Psoas muscle (tissue), 8 donors: ENCODE results near the gene ERC2. TPM values are rescaled to one million over a fixed set of nuclear protein-coding genes. Genes with fewer than 3 reads are reported as not detected.

Experiments
- ATAC-seq, 4 donors: fragments of 200-7000 bp; cut with Tn5 transposase; one replicate each; pipeline ENCODE4 v1.9.1; 2020; ENCODE audit warnings: moderate library complexity in 3 of 4, mild to moderate bottlenecking in 2 of 4
- DNase-seq, 2 donors: peaks; one replicate each; pipeline ENCODE4 v3.0.0-alpha.2; 2020
- H3K27ac ChIP-seq: fragments of 200-600 bp; one replicate; pipeline ENCODE4 v1.8.0; 2022
- H3K27me3 ChIP-seq, 3 donors: fragments of 200-600 bp in 1 of 3; one replicate each; pipeline versions ENCODE4 v1.6.1 to v1.8.0; 2013 to 2022; ENCODE audit warnings: low read length in 2 of 3, mild to moderate bottlenecking in 2 of 3, moderate library complexity in 1 of 3; ENCODE audit not compliant: insufficient read depth in 3 of 3
- H3K36me3 ChIP-seq, 2 donors: fragments of 200-600 bp in 1 of 2; one replicate each; pipeline versions ENCODE4 v1.6.1 to v1.8.0; 2013 to 2022; ENCODE audit warnings: low read depth in 1 of 2, mild to moderate bottlenecking in 1 of 2, moderate library complexity in 1 of 2; ENCODE audit not compliant: insufficient read depth in 1 of 2
- H3K4me1 ChIP-seq: fragments of 200-600 bp; one replicate; pipeline ENCODE4 v1.8.0; 2022
- H3K4me3 ChIP-seq: fragments of 200-600 bp; one replicate; pipeline ENCODE4 v1.8.0; 2022; ENCODE audit warnings: mild to moderate bottlenecking
- H3K9me3 ChIP-seq: fragments of 200-600 bp; one replicate; pipeline ENCODE4 v1.8.0; 2022
- WGBS, 3 donors: extraction: QIAGEN DNeasy Blood & Tissue Kit; methylation state at CpG; one replicate each; pipeline versions ENCODE4 v1.1.6 to v1.1.7; 2013; 5-methylcytosine and 5-hydroxymethylcytosine counted together
- intact Hi-C, 2 donors: fragments of 100-400 bp; cut with DNase I; formaldehyde crosslinking; loops; one replicate each; pipeline versions ENCODE4 v1.11.0 to v1.14.2; 2022
- polyA plus RNA-seq, 3 donors: library from polyadenylated mRNA; stranded (reverse); fragments of 200-250 nt; gene quantifications; one replicate each; pipeline ENCODE4 v1.2.3, GENCODE V29; 2013
- total RNA-seq, 4 donors: library from RNA; stranded (reverse); fragmentation: NEBNext Ultra II Directional in 2 of 4; extraction: Animal tissue kit (Norgen Biotek cat#: 25700) in 2 of 4; gene quantifications; one replicate each; pipeline versions ENCODE4 v1.2.1 to v1.2.4, GENCODE V29; 2021 to 2023
- TF ChIP-seq, protein P1 (sequence below): fragments of 200-600 bp; IDR thresholded peaks from one replicate; pipeline ENCODE4 v1.8.0; 2022; ENCODE audit warnings: antibody characterized with exemption
- donor health status: healthy with polysubstance abuse.
- donor health status: DM: no; HTN: no; CAD: no; lungs with moderate emphysema.
- donor health status: Bipolar disorder and iron deficiency.
- donor health status: healthy.
- donor health status: DM: yes; HTN: yes; CAD: no.
- donor health status: DM: no; HTN: no; CAD: no.
- donor health status: DM: no; HTN: no; CAD: no.
- donor health status: DM: yes; HTN: yes; CAD: no.

The ERC2 gene
- total and polyA plus RNA-seq, 7 donors = 0.04 to 0.15 TPM; not detected in 5

- WGBS, 3 donors = 62 to 70% (median 64%) methylated on average over 7 to 8 of the region's 8 CpGs
- H3K36me3 ChIP-seq = no peaks in the 10 kb centered on the region
- no peak for ATAC-seq
Measured at GRCh38 chr3:55958605-55959004, 509.7 kb downstream of the ERC2 start.

GRCh38 chr3:55955891-55956477, 512.3 kb downstream of the ERC2 start:
- Histone ChIP-seq H3K27me3 (no peaks in the 10 kb centered on the region), H3K9me3 (no peaks in the 10 kb centered on the region), H3K4me3 (no peak overlapping the region), H3K27ac (no peak overlapping the region), H3K4me1 (no peaks in the 10 kb centered on the region), H3K36me3 (no peaks in the 10 kb centered on the region)
- DNase-seq (no peak), ATAC-seq (no peak)
- TF ChIP-seq, protein P1, sequence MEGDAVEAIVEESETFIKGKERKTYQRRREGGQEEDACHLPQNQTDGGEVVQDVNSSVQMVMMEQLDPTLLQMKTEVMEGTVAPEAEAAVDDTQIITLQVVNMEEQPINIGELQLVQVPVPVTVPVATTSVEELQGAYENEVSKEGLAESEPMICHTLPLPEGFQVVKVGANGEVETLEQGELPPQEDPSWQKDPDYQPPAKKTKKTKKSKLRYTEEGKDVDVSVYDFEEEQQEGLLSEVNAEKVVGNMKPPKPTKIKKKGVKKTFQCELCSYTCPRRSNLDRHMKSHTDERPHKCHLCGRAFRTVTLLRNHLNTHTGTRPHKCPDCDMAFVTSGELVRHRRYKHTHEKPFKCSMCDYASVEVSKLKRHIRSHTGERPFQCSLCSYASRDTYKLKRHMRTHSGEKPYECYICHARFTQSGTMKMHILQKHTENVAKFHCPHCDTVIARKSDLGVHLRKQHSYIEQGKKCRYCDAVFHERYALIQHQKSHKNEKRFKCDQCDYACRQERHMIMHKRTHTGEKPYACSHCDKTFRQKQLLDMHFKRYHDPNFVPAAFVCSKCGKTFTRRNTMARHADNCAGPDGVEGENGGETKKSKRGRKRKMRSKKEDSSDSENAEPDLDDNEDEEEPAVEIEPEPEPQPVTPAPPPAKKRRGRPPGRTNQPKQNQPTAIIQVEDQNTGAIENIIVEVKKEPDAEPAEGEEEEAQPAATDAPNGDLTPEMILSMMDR = no peak
- intact Hi-C loops = no loop called here
- 74 to 78% (median 76%) methylated on average over 4 of the region's 4 CpGs for WGBS, 3 donors

More at GRCh38 chr3:55958605-55959004, 509.7 kb downstream of the ERC2 start:
- intact Hi-C loops = no loop called here
- Histone ChIP-seq H3K27ac (no peak overlapping the region), H3K27me3 (no peaks in the 10 kb centered on the region), H3K9me3 (no peaks in the 10 kb centered on the region), H3K4me1 (no peaks in the 10 kb centered on the region), H3K4me3 (no peak overlapping the region)
- TF ChIP-seq, protein P1 = no peak
- no peak for DNase-seq

GRCh38 chr3:55951388-55951787, 516.9 kb downstream of the ERC2 start:
- WGBS, 3 donors = 18 to 42% (median 23%) methylated on average over 4 of the region's 4 CpGs
- no peak for DNase-seq
- Histone ChIP-seq H3K9me3 (no peaks in the 10 kb centered on the region), H3K4me3 (no peak overlapping the region), H3K27me3 (no peaks in the 10 kb centered on the region), H3K27ac (no peak overlapping the region), H3K36me3 (no peaks in the 10 kb centered on the region), H3K4me1 (no peaks in the 10 kb centered on the region)
- intact Hi-C loops = no loop called here
- TF ChIP-seq, protein P1 = no peak
- no peak for ATAC-seq

DNA sequence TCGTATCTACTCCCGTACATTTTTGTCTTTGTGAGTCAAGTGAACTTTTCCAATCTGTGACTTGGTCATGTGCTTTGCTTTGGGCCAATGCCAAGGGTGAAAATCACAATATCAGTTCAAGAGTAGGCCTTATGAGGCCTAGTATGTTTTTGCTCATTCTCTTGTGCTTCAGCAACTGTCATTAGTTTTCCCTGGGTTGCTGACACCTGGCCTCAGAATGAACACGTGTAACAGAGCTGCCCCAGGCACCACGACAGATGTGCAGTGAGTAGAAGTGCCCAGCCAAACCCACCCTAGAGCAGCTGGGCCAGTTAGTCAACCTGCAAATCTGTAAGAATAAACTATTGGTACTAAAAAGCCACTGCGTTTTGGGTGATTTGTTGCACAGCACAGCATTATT, 520.9 kb downstream of the ERC2 start:
- intact Hi-C loops = no loop called here
- ATAC-seq = no peak
- WGBS, 3 donors = 34 to 51% (median 35%) methylated on average over 5 of the region's 5 CpGs

More for the DNA sequence above, 520.9 kb downstream of the ERC2 start:
- no peaks in the 10 kb centered on the region for H3K4me1 ChIP-seq
- TF ChIP-seq, protein P1 = no peak
- no peak overlapping the region for H3K27ac ChIP-seq
- no peaks in the 10 kb centered on the region for H3K27me3 ChIP-seq
- no peaks in the 10 kb centered on the region for H3K36me3 ChIP-seq
- no peaks in the 10 kb centered on the region for H3K9me3 ChIP-seq
- no peak overlapping the region for H3K4me3 ChIP-seq
- DNase-seq = no peak
